Measurements from ENCODE around the gene NEUROG2. TPM values are rescaled to one million over a fixed set of nuclear protein-coding genes. Genes with fewer than 3 reads are reported as not detected.

NEUROG2 gene
- total RNA-seq, result not detected

DNA sequence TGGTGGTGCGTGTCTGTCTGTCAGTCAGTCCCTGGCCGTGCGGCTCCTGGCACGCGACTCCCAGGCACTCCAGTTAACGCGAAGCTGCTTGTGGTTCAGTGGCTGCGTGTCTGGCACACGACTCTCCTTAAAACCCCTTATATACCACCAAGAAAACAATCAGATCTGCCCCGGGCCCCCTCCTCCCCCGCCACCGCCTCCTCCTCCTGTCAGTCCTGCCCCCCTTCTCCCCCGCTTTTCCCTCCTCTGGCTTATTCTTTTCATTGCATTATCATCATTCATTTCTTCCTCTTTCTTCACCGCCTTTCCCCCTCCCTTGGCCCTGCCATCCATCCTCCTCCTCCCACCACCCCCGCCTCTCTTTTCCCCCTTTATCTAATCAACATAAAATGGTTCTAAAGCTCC lies at the start of gene NEUROG2:
Gene NEUROG2 (minus strand): TSS at position 115 of the 405 bp plus-strand sequence. CDS start 705 bp downstream, outside the sequence.
- 1% methylated on average over 15 of the region's 15 CpGs for WGBS, 2 donors
- intact Hi-C loops (cut with DNase I; ENCODE audit: low total_unique reads), result no loop called here
- TF ChIP-seq, protein P1, sequence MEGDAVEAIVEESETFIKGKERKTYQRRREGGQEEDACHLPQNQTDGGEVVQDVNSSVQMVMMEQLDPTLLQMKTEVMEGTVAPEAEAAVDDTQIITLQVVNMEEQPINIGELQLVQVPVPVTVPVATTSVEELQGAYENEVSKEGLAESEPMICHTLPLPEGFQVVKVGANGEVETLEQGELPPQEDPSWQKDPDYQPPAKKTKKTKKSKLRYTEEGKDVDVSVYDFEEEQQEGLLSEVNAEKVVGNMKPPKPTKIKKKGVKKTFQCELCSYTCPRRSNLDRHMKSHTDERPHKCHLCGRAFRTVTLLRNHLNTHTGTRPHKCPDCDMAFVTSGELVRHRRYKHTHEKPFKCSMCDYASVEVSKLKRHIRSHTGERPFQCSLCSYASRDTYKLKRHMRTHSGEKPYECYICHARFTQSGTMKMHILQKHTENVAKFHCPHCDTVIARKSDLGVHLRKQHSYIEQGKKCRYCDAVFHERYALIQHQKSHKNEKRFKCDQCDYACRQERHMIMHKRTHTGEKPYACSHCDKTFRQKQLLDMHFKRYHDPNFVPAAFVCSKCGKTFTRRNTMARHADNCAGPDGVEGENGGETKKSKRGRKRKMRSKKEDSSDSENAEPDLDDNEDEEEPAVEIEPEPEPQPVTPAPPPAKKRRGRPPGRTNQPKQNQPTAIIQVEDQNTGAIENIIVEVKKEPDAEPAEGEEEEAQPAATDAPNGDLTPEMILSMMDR (IDR thresholded peaks at IDR 0.05), result no peak
- no peak for TF ChIP-seq POLR2A (IDR thresholded peaks at IDR 0.05)
- DNase-seq (ENCODE audit: low spot score in 2 of 2), result no peak
- peak within 1 kb of the TSS; percentile 39 for H3K4me3 ChIP-seq (ENCODE audit: low read depth, poor library complexity, severe bottlenecking)

DNA sequence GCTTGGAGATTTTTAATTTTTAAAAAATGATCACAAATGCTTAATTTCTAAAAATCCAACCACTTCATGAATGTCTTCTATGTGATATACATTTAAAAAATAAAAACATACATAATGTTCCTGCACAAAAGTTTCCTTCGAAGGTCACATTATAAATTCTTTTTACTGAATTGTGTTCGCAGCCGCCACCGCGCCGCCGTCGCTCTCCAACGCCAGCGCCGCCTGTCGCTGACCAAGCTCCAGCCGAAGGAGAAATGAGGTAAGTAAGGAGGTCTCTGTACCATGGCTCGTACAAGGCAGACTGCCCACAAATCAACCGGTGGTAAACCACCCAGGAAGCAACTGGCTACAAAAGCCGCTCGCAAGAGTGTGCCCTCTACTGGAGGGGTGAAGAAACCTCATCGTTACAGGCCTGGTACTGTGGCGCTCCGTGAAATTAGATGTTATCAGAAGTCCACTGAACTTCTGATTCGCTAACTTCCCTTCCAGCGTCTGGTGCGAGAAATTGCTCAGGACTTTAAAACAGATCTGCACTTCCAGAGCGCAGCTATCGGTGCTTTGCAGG lies 48.8 kb upstream of the NEUROG2 start:
- TF ChIP-seq POLR2A (IDR thresholded peaks at IDR 0.05), result no peak
- TF ChIP-seq, protein P1 (IDR thresholded peaks at IDR 0.05), result no peak
- no peak overlapping the region for H3K4me3 ChIP-seq (ENCODE audit: low read depth, poor library complexity, severe bottlenecking)
- WGBS, 2 donors, result 95 to 98% methylated on average over 25 of the region's 25 CpGs
- no peak for DNase-seq (ENCODE audit: low spot score in 2 of 2)
- intact Hi-C loops (cut with DNase I; ENCODE audit: low total_unique reads), result no loop called here

DNA sequence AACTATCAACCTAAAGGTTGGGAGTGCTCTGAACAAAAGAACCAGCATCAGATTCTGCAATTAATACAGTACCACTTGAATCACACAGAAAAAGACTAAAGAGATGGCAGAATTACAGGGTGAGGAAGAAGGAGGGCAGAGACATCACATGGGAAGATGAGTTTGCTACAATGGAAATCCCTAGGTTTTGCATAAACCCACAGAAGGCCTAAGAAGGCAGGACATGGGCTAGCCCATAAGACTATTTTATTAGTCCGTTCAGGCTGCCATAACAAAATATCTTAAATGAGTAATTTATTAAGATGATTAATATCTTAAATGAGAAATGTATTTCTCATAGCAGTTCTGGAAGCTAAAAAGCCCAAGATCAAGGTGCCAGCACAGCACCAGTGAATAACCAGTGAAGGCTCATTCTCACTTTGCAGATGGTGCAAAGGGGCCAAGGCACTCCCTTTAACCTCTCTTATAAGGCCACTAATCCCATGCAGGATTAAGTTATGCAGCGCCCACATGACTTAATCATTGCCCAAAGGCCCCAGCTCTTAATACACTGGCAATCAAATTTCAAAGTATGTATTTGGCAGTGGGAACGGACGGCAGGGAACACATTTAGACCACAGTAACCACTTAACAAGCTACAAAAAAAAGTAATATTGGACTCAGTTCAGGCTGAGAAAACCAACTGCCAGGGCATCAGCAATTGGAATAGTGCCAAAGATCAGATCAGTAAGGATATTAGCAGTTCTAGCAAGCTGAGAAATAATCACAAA lies 47.6 kb upstream of the NEUROG2 start:
- DNase-seq (ENCODE audit: low spot score in 2 of 2), result no peak
- no peak overlapping the region for H3K4me3 ChIP-seq (ENCODE audit: low read depth, poor library complexity, severe bottlenecking)
- no peak for TF ChIP-seq POLR2A (IDR thresholded peaks at IDR 0.05)
- TF ChIP-seq, protein P1 (IDR thresholded peaks at IDR 0.05), result no peak
- intact Hi-C loops (cut with DNase I; ENCODE audit: low total_unique reads), result no loop called here
- WGBS, 2 donors, result 73 to 87% methylated on average over 4 of the region's 4 CpGs

DNA sequence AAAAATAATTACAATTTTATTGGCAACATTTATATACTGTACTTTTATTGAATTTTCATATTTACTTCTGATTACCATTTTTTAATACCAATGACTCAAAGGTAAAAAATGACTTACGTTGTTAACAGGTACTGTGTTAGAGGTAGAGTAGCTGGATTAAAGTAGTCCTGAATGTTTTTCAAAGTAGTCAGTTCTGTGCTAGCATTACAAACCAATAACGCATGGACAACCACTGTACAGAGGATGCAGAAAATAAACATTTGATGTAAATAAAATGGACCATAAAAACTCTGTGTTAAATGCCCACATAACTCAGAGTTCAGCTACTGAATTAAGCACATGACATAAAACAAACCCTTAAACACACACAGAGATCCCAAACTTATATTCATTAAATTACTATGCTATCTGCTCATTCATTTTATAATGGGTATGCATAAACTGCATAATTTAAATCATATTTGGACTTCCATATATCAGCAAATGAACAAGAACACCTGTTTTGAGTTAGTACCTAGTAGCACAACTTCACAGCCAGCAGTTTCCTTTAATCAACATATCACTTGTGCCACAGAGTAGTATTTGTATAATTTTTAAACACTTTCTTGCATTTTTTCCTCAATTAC lies 46.4 kb upstream of the NEUROG2 start:
- no peak for DNase-seq (ENCODE audit: low spot score in 2 of 2)
- 95% methylated on average over 2 of the region's 2 CpGs for WGBS, 2 donors
- H3K4me3 ChIP-seq (ENCODE audit: low read depth, poor library complexity, severe bottlenecking), result no peak overlapping the region
- intact Hi-C loops (cut with DNase I; ENCODE audit: low total_unique reads), result no loop called here
- TF ChIP-seq POLR2A (IDR thresholded peaks at IDR 0.05), result no peak
- TF ChIP-seq, protein P1 (IDR thresholded peaks at IDR 0.05), result no peak

DNA sequence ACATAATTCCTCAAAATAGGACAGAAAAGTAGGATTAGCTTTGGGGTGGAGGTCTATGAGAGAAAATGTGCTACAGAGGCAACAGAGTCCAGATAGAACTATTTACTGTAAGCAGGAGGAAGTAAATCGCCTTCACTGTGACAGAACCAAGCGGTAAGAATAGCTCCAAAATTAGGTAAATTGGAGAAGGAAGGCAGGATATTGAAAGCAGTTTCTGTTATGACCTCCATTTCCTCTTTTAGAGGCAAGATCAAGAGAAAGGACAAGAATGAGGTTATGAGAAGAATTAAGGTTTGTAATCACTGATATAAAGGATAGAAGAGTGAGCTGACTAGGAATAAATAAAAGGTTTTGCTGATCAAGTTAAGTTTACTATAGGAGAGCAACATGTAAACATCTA lies 44.1 kb upstream of the NEUROG2 start:
- intact Hi-C loops (cut with DNase I; ENCODE audit: low total_unique reads), result no loop called here
- WGBS, 2 donors, result 80 to 83% methylated on average over 2 of the region's 2 CpGs
- no peak overlapping the region for H3K4me3 ChIP-seq (ENCODE audit: low read depth, poor library complexity, severe bottlenecking)
- DNase-seq (ENCODE audit: low spot score in 2 of 2), result no peak
- no peak for TF ChIP-seq POLR2A (IDR thresholded peaks at IDR 0.05)
- TF ChIP-seq, protein P1 (IDR thresholded peaks at IDR 0.05), result no peak
